ENCODE results near the gene MYL3. TPM values are rescaled to one million over a fixed set of nuclear protein-coding genes. Genes with fewer than 3 reads are reported as not detected.

MYL3 gene
- polyA plus RNA-seq, 1 experiment: 1.0 TPM

DNA sequence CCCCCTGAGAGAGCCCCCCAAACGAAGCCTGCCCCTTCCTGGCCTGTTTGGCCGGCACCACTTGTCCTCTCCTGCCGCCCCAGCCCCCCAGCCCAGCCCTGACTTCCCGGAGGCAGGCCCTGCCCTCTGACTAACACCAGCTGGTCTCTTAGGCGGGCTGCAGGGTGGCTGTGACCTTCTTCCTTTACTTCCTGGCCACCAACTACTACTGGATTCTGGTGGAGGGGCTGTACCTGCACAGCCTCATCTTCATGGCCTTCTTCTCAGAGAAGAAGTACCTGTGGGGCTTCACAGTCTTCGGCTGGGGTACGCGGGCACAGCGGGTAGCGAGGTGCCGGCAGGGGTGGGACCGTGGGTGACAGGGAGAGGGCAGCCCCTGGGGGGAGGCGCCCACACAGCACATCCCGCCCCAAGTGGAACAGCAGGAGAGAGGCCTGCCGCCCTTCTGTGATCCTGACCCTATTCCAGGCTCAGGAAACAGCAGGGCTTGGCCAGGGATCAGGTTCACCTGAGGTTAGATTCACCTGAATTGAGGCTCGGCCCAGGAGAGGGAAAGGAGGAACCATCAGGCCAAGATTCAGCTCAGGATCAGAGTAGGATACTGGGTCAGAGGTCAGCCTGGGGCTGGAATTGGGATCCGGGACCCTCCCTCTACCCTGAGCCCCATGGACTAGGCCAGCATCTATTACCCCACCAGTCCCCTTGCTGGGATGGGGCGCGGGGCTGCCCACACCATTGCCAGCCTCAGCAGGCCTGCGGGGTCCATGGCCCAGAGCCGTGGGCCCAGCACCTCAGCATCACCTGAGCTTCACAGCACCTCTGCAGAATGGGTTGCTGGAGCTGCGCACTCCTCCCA, 36.1 kb upstream of the MYL3 start:
- Histone ChIP-seq H3K4me3 (ENCODE audit: low read depth, low read length) (no peak overlapping the region), H3K36me3 (ENCODE audit: control insufficient read depth, insufficient read depth, low read length) (no peaks in the 10 kb centered on the region), H3K27me3 (ENCODE audit: control insufficient read depth, insufficient read depth, low read length) (peaks cover 2% of the 10 kb centered on the region; the same call in 1 of the 2 replicates)
- POLR2A ChIA-PET: no interaction called here
- TF ChIP-seq, protein P1, sequence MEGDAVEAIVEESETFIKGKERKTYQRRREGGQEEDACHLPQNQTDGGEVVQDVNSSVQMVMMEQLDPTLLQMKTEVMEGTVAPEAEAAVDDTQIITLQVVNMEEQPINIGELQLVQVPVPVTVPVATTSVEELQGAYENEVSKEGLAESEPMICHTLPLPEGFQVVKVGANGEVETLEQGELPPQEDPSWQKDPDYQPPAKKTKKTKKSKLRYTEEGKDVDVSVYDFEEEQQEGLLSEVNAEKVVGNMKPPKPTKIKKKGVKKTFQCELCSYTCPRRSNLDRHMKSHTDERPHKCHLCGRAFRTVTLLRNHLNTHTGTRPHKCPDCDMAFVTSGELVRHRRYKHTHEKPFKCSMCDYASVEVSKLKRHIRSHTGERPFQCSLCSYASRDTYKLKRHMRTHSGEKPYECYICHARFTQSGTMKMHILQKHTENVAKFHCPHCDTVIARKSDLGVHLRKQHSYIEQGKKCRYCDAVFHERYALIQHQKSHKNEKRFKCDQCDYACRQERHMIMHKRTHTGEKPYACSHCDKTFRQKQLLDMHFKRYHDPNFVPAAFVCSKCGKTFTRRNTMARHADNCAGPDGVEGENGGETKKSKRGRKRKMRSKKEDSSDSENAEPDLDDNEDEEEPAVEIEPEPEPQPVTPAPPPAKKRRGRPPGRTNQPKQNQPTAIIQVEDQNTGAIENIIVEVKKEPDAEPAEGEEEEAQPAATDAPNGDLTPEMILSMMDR (IDR thresholded peaks at IDR 0.05; ENCODE audit: insufficient read depth, low read depth, low read length): no peak
- no peak for DNase-seq (ENCODE audit: low read depth)
- CTCF ChIA-PET: interaction anchor here (0.7 to 7.4 kb wide), 4 partner anchors 10 to 437 kb away, joined by 3 to 50 read pairs (median 14); no protein-coding TSS in a partner anchor

DNA sequence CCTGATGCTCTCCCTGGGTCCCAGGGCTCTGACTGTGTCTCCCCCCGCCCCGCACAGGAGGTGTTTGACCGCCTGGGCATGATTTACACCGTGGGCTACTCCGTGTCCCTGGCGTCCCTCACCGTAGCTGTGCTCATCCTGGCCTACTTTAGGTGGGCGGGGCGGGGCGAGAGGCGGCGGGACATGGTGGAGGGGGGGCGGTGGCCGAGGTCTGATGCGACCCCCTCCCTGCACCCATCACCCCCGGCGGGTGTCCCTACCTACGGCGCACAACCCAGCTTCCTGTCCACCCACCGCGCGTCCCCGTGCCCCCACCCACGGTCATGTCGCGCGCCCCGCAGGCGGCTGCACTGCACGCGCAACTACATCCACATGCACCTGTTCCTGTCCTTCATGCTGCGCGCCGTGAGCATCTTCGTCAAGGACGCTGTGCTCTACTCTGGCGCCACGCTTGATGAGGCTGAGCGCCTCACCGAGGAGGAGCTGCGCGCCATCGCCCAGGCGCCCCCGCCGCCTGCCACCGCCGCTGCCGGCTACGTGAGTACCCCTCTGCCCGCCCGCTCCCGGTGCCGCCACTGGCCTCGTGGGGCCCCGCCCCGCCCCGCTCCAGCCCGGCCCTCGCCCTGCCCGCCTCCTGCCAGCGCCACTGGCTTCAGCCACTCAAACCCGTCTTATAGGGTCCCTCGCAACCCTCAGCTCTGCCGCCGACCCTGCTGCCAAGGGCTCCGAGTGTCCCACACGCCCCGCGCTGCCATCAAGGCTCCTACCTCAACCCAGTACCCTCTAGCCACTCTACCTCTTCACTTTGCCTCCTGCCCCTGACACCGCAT, 35.3 kb upstream of the MYL3 start:
- TF ChIP-seq, protein P1 (IDR thresholded peaks at IDR 0.05; ENCODE audit: insufficient read depth, low read depth, low read length): no peak
- ChIA-PET CTCF (interaction anchor here (1.0 to 7.4 kb wide), 4 partner anchors 11 to 193 kb away, joined by 3 to 50 read pairs (median 12); no protein-coding TSS in a partner anchor), POLR2A (no interaction called here)
- Histone ChIP-seq H3K27me3 (ENCODE audit: control insufficient read depth, insufficient read depth, low read length) (peaks cover 2% of the 10 kb centered on the region; the same call in 1 of the 2 replicates), H3K4me3 (ENCODE audit: low read depth, low read length) (no peak overlapping the region), H3K36me3 (ENCODE audit: control insufficient read depth, insufficient read depth, low read length) (no peaks in the 10 kb centered on the region)
- no peak for DNase-seq (ENCODE audit: low read depth)

DNA sequence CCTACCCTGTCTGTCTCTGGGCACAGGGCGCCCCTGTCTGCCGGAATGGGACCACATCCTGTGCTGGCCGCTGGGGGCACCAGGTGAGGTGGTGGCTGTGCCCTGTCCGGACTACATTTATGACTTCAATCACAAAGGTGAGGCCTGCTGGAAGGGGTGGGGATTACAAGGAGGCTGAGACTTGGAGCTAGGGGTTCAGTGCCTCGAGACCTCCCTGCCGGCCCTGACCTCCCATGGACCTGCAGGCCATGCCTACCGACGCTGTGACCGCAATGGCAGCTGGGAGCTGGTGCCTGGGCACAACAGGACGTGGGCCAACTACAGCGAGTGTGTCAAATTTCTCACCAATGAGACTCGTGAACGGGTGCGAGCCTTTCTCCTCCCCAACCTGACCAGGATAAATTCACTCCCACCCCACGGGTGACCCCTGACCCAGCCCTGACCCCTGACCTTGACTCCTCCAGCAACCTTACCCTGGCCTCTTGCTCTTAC, 34.6 kb upstream of the MYL3 start:
- Histone ChIP-seq H3K4me3 (ENCODE audit: low read depth, low read length) (no peak overlapping the region), H3K27me3 (ENCODE audit: control insufficient read depth, insufficient read depth, low read length) (peaks cover 2% of the 10 kb centered on the region; the same call in 1 of the 2 replicates), H3K36me3 (ENCODE audit: control insufficient read depth, insufficient read depth, low read length) (no peaks in the 10 kb centered on the region)
- no peak for DNase-seq (ENCODE audit: low read depth)
- CTCF ChIA-PET: interaction anchor here (1.0 to 7.4 kb wide), 3 partner anchors 11 to 192 kb away, joined by 3 to 50 read pairs (median 9); no protein-coding TSS in a partner anchor
- TF ChIP-seq, protein P1 (IDR thresholded peaks at IDR 0.05; ENCODE audit: insufficient read depth, low read depth, low read length): no peak
- POLR2A ChIA-PET: no interaction called here

DNA sequence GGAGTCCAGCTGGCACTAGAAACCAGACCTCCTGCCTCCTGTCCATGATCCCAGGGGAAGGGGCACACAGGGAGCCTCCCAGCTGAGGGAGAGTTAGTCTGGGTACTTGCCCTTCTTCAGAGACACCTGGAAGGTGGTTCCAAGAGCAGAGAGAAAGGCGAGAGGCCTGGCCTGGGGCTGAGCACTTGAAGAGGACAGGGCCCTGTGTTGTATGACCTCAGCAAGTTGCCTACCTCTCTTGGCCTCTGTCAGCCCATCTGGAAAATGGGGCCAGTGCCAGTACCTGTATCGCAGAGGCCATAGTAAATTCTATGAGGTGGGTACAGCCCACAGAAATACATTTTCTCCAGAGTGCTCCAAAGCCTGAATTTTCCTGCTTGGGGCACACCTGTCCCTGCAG, 33.8 kb upstream of the MYL3 start:
- Histone ChIP-seq H3K4me3 (ENCODE audit: low read depth, low read length) (no peak overlapping the region), H3K36me3 (ENCODE audit: control insufficient read depth, insufficient read depth, low read length) (no peaks in the 10 kb centered on the region), H3K27me3 (ENCODE audit: control insufficient read depth, insufficient read depth, low read length) (peaks cover 2% of the 10 kb centered on the region; the same call in 1 of the 2 replicates)
- ChIA-PET POLR2A (no interaction called here), CTCF (interaction anchor here (0.6 to 4.2 kb wide), 5 partner anchors 11 to 87 kb away, joined by 3 to 47 read pairs (median 17); no protein-coding TSS in a partner anchor)
- no peak for DNase-seq (ENCODE audit: low read depth)
- TF ChIP-seq, protein P1 (IDR thresholded peaks at IDR 0.05; ENCODE audit: insufficient read depth, low read depth, low read length): no peak

Data from BJ (cell line).